ENCODE results near the gene KYNU. TPM values are rescaled to one million over a fixed set of nuclear protein-coding genes. Genes with fewer than 3 reads are reported as not detected.

KYNU gene
- total RNA-seq, 1 donor from 2014 or later: not detected

GRCh38 chr2:142875010-142875409 lies 2.5 kb upstream of the KYNU start:
- Mint-ChIP-seq H3K27me3 (ENCODE audit: unreplicated experiment) (no peaks in the 10 kb centered on the region), H3K36me3 (ENCODE audit: unreplicated experiment) (no peaks in the 10 kb centered on the region), H3K9me3 (ENCODE audit: unreplicated experiment) (no peaks in the 10 kb centered on the region), H3K4me1 (ENCODE audit: low read depth, unreplicated experiment) (no peaks in the 10 kb centered on the region), H3K4me3 (ENCODE audit: unreplicated experiment) (no peak overlapping the region), H3K27ac (ENCODE audit: unreplicated experiment) (no peak overlapping the region)
- no peak for TF ChIP-seq CTCF (IDR thresholded peaks at IDR 0.05; ENCODE audit: partially characterized antibody, unreplicated experiment)
- DNase-seq: no peak

GRCh38 chr2:142875652-142876051 lies 1.8 kb upstream of the KYNU start:
- no peak for DNase-seq
- H3K36me3 Mint-ChIP-seq (ENCODE audit: unreplicated experiment): no peaks in the 10 kb centered on the region
- TF ChIP-seq CTCF (IDR thresholded peaks at IDR 0.05; ENCODE audit: partially characterized antibody, unreplicated experiment): no peak
- no peaks in the 10 kb centered on the region for H3K4me1 Mint-ChIP-seq (ENCODE audit: low read depth, unreplicated experiment)
- no peak overlapping the region for H3K4me3 Mint-ChIP-seq (ENCODE audit: unreplicated experiment)
- no peaks in the 10 kb centered on the region for H3K9me3 Mint-ChIP-seq (ENCODE audit: unreplicated experiment)
- H3K27ac Mint-ChIP-seq (ENCODE audit: unreplicated experiment): no peak overlapping the region
- no peaks in the 10 kb centered on the region for H3K27me3 Mint-ChIP-seq (ENCODE audit: unreplicated experiment)

- Mint-ChIP-seq H3K36me3 (ENCODE audit: unreplicated experiment) (no peaks in the 10 kb centered on the region), H3K4me1 (ENCODE audit: low read depth, unreplicated experiment) (no peaks in the 10 kb centered on the region), H3K27me3 (ENCODE audit: unreplicated experiment) (no peaks in the 10 kb centered on the region), H3K4me3 (ENCODE audit: unreplicated experiment) (no peak overlapping the region), H3K9me3 (ENCODE audit: unreplicated experiment) (no peaks in the 10 kb centered on the region), H3K27ac (ENCODE audit: unreplicated experiment) (no peak overlapping the region)
- DNase-seq: no peak
- no peak for TF ChIP-seq CTCF (IDR thresholded peaks at IDR 0.05; ENCODE audit: partially characterized antibody, unreplicated experiment)
These were observed 1.0 kb upstream of the KYNU start for GRCh38 chr2:142876423-142876822.

- Mint-ChIP-seq H3K4me1 (ENCODE audit: low read depth, unreplicated experiment) (no peaks in the 10 kb centered on the region), H3K36me3 (ENCODE audit: unreplicated experiment) (no peaks in the 10 kb centered on the region), H3K27me3 (ENCODE audit: unreplicated experiment) (no peaks in the 10 kb centered on the region), H3K9me3 (ENCODE audit: unreplicated experiment) (no peaks in the 10 kb centered on the region), H3K4me3 (ENCODE audit: unreplicated experiment) (no peak overlapping the region), H3K27ac (ENCODE audit: unreplicated experiment) (no peak overlapping the region)
- no peak for DNase-seq
- no peak for TF ChIP-seq CTCF (IDR thresholded peaks at IDR 0.05; ENCODE audit: partially characterized antibody, unreplicated experiment)
These were observed 691 bp downstream of the KYNU start for GRCh38 chr2:142878031-142878678.

GRCh38 chr2:142879151-142879550 lies 1.7 kb downstream of the KYNU start:
- H3K4me1 Mint-ChIP-seq (ENCODE audit: low read depth, unreplicated experiment): no peaks in the 10 kb centered on the region
- H3K27ac Mint-ChIP-seq (ENCODE audit: unreplicated experiment): no peak overlapping the region

More at GRCh38 chr2:142879151-142879550, 1.7 kb downstream of the KYNU start:
- DNase-seq: no peak
- H3K4me3 Mint-ChIP-seq (ENCODE audit: unreplicated experiment): no peak overlapping the region
- no peaks in the 10 kb centered on the region for H3K36me3 Mint-ChIP-seq (ENCODE audit: unreplicated experiment)
- TF ChIP-seq CTCF (IDR thresholded peaks at IDR 0.05; ENCODE audit: partially characterized antibody, unreplicated experiment): no peak
- H3K9me3 Mint-ChIP-seq (ENCODE audit: unreplicated experiment): peaks cover 3% of the 10 kb centered on the region
- H3K27me3 Mint-ChIP-seq (ENCODE audit: unreplicated experiment): no peaks in the 10 kb centered on the region

All from glutamatergic neuron (in vitro differentiated cells).